ENCODE data around the gene SGPP1. TPM values are rescaled to one million over a fixed set of nuclear protein-coding genes. Genes with fewer than 3 reads are reported as not detected.
"Not testable (repeated sequence)": the region's sequence is repeated elsewhere in the genome, so short reads cannot be mapped to it uniquely, and the experiment has no call there.

Gene SGPP1
- total RNA-seq, 1 donor from 2014 or later: 9.5 TPM

- no peak for DNase-seq (ENCODE audit: low read depth in 2 of 2)
Measured at GRCh38 chr14:63726499-63726898, 1.4 kb downstream of the SGPP1 start.

- DNase-seq (ENCODE audit: low read depth in 2 of 2): peak in 1 of 2 donors; percentile 10
Measured at GRCh38 chr14:63725786-63726460, 1.9 kb downstream of the SGPP1 start.

GRCh38 chr14:63717702-63718101 lies 10.2 kb downstream of the SGPP1 start:
- peak; percentile 23 to 26 for DNase-seq (ENCODE audit: low read depth in 2 of 2)

- no peak for DNase-seq (ENCODE audit: low read depth in 2 of 2)
Measured at GRCh38 chr14:63715360-63715759, 12.5 kb downstream of the SGPP1 start.

GRCh38 chr14:63713764-63714163 lies 14.1 kb downstream of the SGPP1 start:
- DNase-seq (ENCODE audit: low read depth in 2 of 2): peak in 1 of 2 donors; percentile 33

- DNase-seq (ENCODE audit: low read depth in 2 of 2): peak in 1 of 2 donors; percentile 24
Measured at GRCh38 chr14:63713058-63713457, 14.8 kb downstream of the SGPP1 start.

GRCh38 chr14:63712123-63712522 lies 15.7 kb downstream of the SGPP1 start:
- no peak for DNase-seq (ENCODE audit: low read depth in 2 of 2)

GRCh38 chr14:63710497-63710896 lies 17.4 kb downstream of the SGPP1 start:
- no peak for DNase-seq (ENCODE audit: low read depth in 2 of 2)

GRCh38 chr14:63709589-63709988 lies 18.3 kb downstream of the SGPP1 start:
- no peak for DNase-seq (ENCODE audit: low read depth in 2 of 2)

GRCh38 chr14:63707216-63707615 lies 20.6 kb downstream of the SGPP1 start:
- no peak for DNase-seq (ENCODE audit: low read depth in 2 of 2)

- no peak for DNase-seq (ENCODE audit: low read depth in 2 of 2)
Measured at GRCh38 chr14:63705561-63706070, 22.2 kb downstream of the SGPP1 start.

- not testable (repeated sequence) for DNase-seq (ENCODE audit: low read depth in 2 of 2)
Measured at GRCh38 chr14:63702530-63702929, 25.3 kb downstream of the SGPP1 start.

GRCh38 chr14:63701606-63702299 lies 26.1 kb downstream of the SGPP1 start:
- no peak for DNase-seq (ENCODE audit: low read depth in 2 of 2)

GRCh38 chr14:63692310-63693020 lies 35.4 kb downstream of the SGPP1 start:
- no peak for DNase-seq (ENCODE audit: low read depth in 2 of 2)

- DNase-seq (ENCODE audit: low read depth in 2 of 2): no peak
Measured at GRCh38 chr14:63689132-63689531, 38.7 kb downstream of the SGPP1 start.

GRCh38 chr14:63686926-63687325 lies 40.9 kb downstream of the SGPP1 start:
- DNase-seq (ENCODE audit: low read depth in 2 of 2): no peak

- DNase-seq (ENCODE audit: low read depth in 2 of 2): no peak
Measured at GRCh38 chr14:63685401-63685800, 42.5 kb downstream of the SGPP1 start.

GRCh38 chr14:63682727-63683593 lies 44.9 kb downstream of the SGPP1 start:
- DNase-seq (ENCODE audit: low read depth in 2 of 2): no peak

GRCh38 chr14:63678536-63678935 lies 49.3 kb downstream of the SGPP1 start:
- DNase-seq (ENCODE audit: low read depth in 2 of 2): no peak

- peak in 1 of 2 donors; percentile 92 for DNase-seq (ENCODE audit: low read depth in 2 of 2)
Measured at GRCh38 chr14:63677891-63678379, 49.9 kb downstream of the SGPP1 start.

GRCh38 chr14:63676615-63677014 lies 51.2 kb downstream of the SGPP1 start:
- no peak for DNase-seq (ENCODE audit: low read depth in 2 of 2)
